ENCODE results near the gene TRMT5. TPM values are rescaled to one million over a fixed set of nuclear protein-coding genes. Genes with fewer than 3 reads are reported as not detected.

Gene TRMT5
- 15.3 TPM for polyA plus RNA-seq (2013, experiment 1 of 2)
- polyA plus RNA-seq (2013, experiment 2 of 2), result 15.5 TPM

DNA sequence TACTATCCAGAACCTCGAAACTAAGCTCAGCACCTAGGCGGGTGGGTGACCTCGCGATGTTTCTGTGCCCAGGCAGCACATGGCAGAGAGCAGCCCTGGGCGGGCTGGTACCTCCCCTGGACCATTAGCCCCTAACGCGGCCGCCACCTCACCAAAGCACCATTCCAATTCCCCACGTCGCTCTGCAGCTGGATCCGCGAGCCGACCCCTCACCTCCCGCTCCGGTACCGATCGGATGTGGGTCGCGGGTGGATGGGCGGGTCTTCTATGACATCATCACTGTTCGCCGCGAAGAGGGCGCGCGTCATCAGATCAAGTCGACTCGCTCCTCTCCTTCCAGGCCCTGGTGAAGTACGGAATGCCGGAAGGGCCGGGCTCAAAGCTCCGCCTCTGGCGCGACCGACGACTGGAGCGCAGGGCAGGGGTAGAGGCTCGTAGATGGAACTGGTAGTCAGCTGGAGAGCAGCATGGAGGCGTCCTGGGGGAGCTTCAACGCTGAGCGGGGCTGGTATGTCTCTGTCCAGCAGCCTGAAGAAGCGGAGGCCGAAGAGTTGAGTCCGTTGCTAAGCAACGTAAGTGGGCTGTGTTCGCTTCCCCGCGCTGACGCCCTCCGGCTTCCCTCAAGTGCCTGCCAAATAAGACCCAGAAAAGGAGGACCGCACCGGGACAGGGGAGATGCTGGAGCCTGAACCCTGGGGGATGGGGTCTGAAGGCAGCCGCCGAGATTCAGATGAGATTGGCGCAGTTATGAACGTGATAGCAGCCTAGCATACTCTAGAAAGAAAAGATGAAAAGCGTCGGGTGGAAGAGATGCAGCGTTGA lies at the start of gene TRMT5, which contains the start of gene SLC38A6:
TSS of gene TRMT5 (minus strand) at position 269 of the 822 bp plus-strand sequence. CDS start at position 163, 106 bp downstream.
TSS of gene SLC38A6 (plus strand) at position 435 of the 822 bp plus-strand sequence. CDS start at position 468, 33 bp downstream.
- peak within 1 kb of the TSS; percentile 95 for H3K9ac ChIP-seq (ENCODE audit: low read depth, low read length)
- no peaks in the 10 kb centered on the region for H3K9me3 ChIP-seq (ENCODE audit: insufficient read depth, low read depth, low read length)
- H3K36me3 ChIP-seq (ENCODE audit: insufficient read depth, low read length), result peaks cover 49% of the 10 kb centered on the region
- WGBS, result under 1% methylated on average over 59 of the region's 59 CpGs
- peak within 1 kb of the TSS; percentile 95 for H3K4me3 ChIP-seq (ENCODE audit: low read length)
- peak within 1 kb of the TSS; percentile 76 for H3K27ac ChIP-seq (ENCODE audit: low read depth, low read length)
- H3K4me1 ChIP-seq (ENCODE audit: insufficient read depth, low read length), result peaks cover 13% of the 10 kb centered on the region
- no peaks in the 10 kb centered on the region for H3K27me3 ChIP-seq (ENCODE audit: insufficient read depth, low read length)

DNA sequence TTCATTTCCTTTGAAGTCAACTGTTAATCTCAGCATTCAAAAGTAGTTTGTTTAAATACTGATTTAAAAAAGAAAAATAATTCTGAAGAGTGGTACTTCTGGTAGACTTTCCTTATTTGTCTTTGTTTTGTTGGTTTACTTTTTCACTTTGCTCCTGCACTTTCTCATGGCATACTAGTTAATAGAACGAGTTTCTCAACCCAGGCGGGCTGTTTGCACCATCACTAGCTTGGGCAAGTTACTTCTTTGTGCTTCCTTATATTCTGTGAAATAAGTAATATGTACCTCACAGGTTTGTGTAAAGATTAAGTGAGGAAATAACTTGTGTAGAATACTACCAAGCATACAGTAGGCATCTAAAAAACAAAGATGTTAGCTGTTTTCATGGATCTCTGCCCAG lies 45.6 kb upstream of the TRMT5 start:
- 94% methylated on average over 2 of the region's 2 CpGs for WGBS
- Histone ChIP-seq H3K36me3 (ENCODE audit: insufficient read depth, low read length) (no peaks in the 10 kb centered on the region), H3K27ac (ENCODE audit: low read depth, low read length) (no peak overlapping the region), H3K4me3 (ENCODE audit: low read length) (no peak overlapping the region), H3K4me1 (ENCODE audit: insufficient read depth, low read length) (peaks cover 11% of the 10 kb centered on the region; the same call in 1 of the 2 replicates), H3K9ac (ENCODE audit: low read depth, low read length) (no peak overlapping the region), H3K27me3 (ENCODE audit: insufficient read depth, low read length) (no peaks in the 10 kb centered on the region), H3K9me3 (ENCODE audit: insufficient read depth, low read depth, low read length) (no peaks in the 10 kb centered on the region)

- Histone ChIP-seq H3K9me3 (ENCODE audit: insufficient read depth, low read depth, low read length) (no peaks in the 10 kb centered on the region), H3K27me3 (ENCODE audit: insufficient read depth, low read length) (no peaks in the 10 kb centered on the region), H3K9ac (ENCODE audit: low read depth, low read length) (no peak overlapping the region), H3K27ac (ENCODE audit: low read depth, low read length) (no peak overlapping the region), H3K36me3 (ENCODE audit: insufficient read depth, low read length) (no peaks in the 10 kb centered on the region), H3K4me3 (ENCODE audit: low read length) (no peak overlapping the region), H3K4me1 (ENCODE audit: insufficient read depth, low read length) (peaks cover 11% of the 10 kb centered on the region; the same call in 1 of the 2 replicates)
- 52% methylated on average over 7 of the region's 7 CpGs for WGBS
Observed at GRCh38 chr14:61025251-61026223, 44.7 kb upstream of the TRMT5 start.

DNA sequence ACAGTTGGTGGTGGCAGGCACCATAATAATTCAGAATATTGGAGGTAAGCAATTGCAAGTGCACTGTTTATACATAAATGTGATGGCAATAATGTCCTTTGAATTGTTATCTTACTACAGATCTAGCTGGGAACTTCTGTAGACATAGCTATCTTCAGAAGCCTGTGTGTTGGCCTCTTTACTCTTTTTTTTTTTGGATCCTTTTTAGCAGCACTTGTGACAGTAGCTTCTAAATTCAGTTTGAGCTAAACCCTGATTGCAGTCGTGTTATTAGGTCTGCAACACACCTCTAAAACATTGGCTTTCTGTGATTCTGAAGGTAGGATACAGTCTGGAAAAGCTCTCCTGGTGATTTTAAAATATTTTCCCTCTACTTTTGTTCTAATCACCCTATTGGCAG lies 38.7 kb upstream of the TRMT5 start:
- 80% methylated on average over 1 of the region's 1 CpG for WGBS
- H3K9me3 ChIP-seq (ENCODE audit: insufficient read depth, low read depth, low read length), result peaks cover 15% of the 10 kb centered on the region
- no peak overlapping the region for H3K4me3 ChIP-seq (ENCODE audit: low read length)
- no peaks in the 10 kb centered on the region for H3K27me3 ChIP-seq (ENCODE audit: insufficient read depth, low read length)
- no peaks in the 10 kb centered on the region for H3K4me1 ChIP-seq (ENCODE audit: insufficient read depth, low read length)
- H3K9ac ChIP-seq (ENCODE audit: low read depth, low read length), result no peak overlapping the region
- H3K27ac ChIP-seq (ENCODE audit: low read depth, low read length), result no peak overlapping the region
- no peaks in the 10 kb centered on the region; the same call in 1 of the 2 replicates for H3K36me3 ChIP-seq (ENCODE audit: insufficient read depth, low read length)

DNA sequence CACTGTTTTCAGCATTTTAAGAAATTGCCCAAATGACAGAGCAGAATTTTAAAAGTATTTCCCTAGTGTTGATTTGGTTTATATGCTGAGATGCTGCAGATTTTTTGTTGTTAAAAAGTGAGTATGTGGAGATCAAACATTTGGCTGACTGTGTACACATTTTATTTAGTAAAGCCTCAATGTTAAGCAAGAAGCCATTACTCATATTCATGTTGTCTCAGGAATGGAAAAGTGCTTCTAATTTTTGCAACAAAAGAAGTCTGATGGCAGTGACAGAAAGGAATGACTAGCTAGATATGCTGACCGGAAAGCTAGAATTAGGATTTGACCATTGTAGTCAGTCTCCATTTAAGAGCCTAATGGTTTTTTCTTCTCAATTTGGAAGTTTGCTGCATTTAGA lies 22.7 kb upstream of the TRMT5 start:
- no peak overlapping the region for H3K4me3 ChIP-seq (ENCODE audit: low read length)
- no peak overlapping the region for H3K9ac ChIP-seq (ENCODE audit: low read depth, low read length)
- no peaks in the 10 kb centered on the region for H3K27me3 ChIP-seq (ENCODE audit: insufficient read depth, low read length)
- WGBS, result 97% methylated on average over 1 of the region's 1 CpG
- H3K9me3 ChIP-seq (ENCODE audit: insufficient read depth, low read depth, low read length), result no peaks in the 10 kb centered on the region
- no peak overlapping the region for H3K27ac ChIP-seq (ENCODE audit: low read depth, low read length)
- no peaks in the 10 kb centered on the region for H3K4me1 ChIP-seq (ENCODE audit: insufficient read depth, low read length)
- peaks cover 2% of the 10 kb centered on the region; the same call in 1 of the 2 replicates for H3K36me3 ChIP-seq (ENCODE audit: insufficient read depth, low read length)

GRCh38 chr14:60999536-60999935 lies 18.7 kb upstream of the TRMT5 start:
- WGBS, result 92% methylated on average over 2 of the region's 2 CpGs
- H3K36me3 ChIP-seq (ENCODE audit: insufficient read depth, low read length), result peaks cover 2% of the 10 kb centered on the region; the same call in 1 of the 2 replicates
- 0 out of 2 replicates have a peak, but pooled peaks cover 4% of the 10 kb centered on the region for H3K9me3 ChIP-seq (ENCODE audit: insufficient read depth, low read depth, low read length)
- H3K4me1 ChIP-seq (ENCODE audit: insufficient read depth, low read length), result no peaks in the 10 kb centered on the region
- no peak overlapping the region for H3K27ac ChIP-seq (ENCODE audit: low read depth, low read length)
- H3K4me3 ChIP-seq (ENCODE audit: low read length), result no peak overlapping the region
- no peak overlapping the region for H3K9ac ChIP-seq (ENCODE audit: low read depth, low read length)
- no peaks in the 10 kb centered on the region for H3K27me3 ChIP-seq (ENCODE audit: insufficient read depth, low read length)

DNA sequence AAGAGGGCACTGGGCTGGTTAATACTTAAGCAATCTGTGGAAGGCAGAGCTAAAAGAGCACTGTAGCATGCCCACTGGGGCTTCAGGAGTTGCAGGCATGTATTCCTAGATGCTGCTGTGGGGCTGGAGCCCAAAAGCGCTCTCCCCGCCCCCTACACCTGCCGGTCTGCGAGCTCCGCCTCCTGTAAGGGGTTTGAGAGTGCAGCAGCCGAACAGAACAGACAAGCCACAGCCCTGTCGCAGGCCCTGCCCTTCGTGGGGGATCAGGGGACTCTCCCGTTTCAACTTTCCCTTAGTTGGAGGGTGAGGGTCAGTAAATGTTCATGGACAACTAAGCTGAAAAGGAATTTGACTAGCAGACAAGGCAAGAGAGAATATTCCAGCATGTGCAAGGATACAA lies 17.7 kb upstream of the TRMT5 start:
- 0 out of 2 replicates have a peak, but pooled peaks cover 4% of the 10 kb centered on the region for H3K9me3 ChIP-seq (ENCODE audit: insufficient read depth, low read depth, low read length)
- WGBS, result 88% methylated on average over 9 of the region's 9 CpGs
- no peak overlapping the region for H3K4me3 ChIP-seq (ENCODE audit: low read length)
- H3K36me3 ChIP-seq (ENCODE audit: insufficient read depth, low read length), result peaks cover 2% of the 10 kb centered on the region; the same call in 1 of the 2 replicates
- no peaks in the 10 kb centered on the region for H3K4me1 ChIP-seq (ENCODE audit: insufficient read depth, low read length)
- H3K9ac ChIP-seq (ENCODE audit: low read depth, low read length), result no peak overlapping the region
- no peak overlapping the region for H3K27ac ChIP-seq (ENCODE audit: low read depth, low read length)
- no peaks in the 10 kb centered on the region for H3K27me3 ChIP-seq (ENCODE audit: insufficient read depth, low read length)

- H3K4me3 ChIP-seq (ENCODE audit: low read length), result no peak overlapping the region
- no peaks in the 10 kb centered on the region for H3K9me3 ChIP-seq (ENCODE audit: insufficient read depth, low read depth, low read length)
- H3K36me3 ChIP-seq (ENCODE audit: insufficient read depth, low read length), result peaks cover 42% of the 10 kb centered on the region
- 94% methylated on average over 2 of the region's 2 CpGs for WGBS
- no peak overlapping the region for H3K9ac ChIP-seq (ENCODE audit: low read depth, low read length)
- H3K27ac ChIP-seq (ENCODE audit: low read depth, low read length), result no peak overlapping the region
- no peaks in the 10 kb centered on the region for H3K27me3 ChIP-seq (ENCODE audit: insufficient read depth, low read length)
- H3K4me1 ChIP-seq (ENCODE audit: insufficient read depth, low read length), result no peaks in the 10 kb centered on the region
Observed at GRCh38 chr14:60989599-60989998, 8.7 kb upstream of the TRMT5 start.

DNA sequence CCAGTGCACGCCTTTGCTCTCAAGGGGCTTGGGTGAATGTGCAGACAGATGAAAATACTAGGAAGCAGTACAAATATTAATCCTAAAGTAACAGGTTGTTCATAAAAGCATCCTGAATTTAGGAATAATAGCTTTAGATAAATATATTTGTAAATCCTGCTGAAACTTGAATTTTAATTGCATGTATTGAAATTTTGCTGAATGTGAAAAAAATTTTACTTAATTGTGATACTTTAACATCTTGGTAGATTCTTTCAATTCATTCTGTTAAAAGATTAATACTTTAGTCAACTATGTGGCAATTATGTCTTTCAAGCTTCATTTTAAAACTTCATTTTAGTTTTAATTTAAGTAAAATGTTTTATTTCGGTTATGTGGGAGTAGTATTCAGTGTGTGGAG lies 5.6 kb upstream of the TRMT5 start:
- H3K4me1 ChIP-seq (ENCODE audit: insufficient read depth, low read length), result peaks cover 6% of the 10 kb centered on the region
- H3K36me3 ChIP-seq (ENCODE audit: insufficient read depth, low read length), result peaks cover 34% of the 10 kb centered on the region
- no peaks in the 10 kb centered on the region for H3K9me3 ChIP-seq (ENCODE audit: insufficient read depth, low read depth, low read length)
- no peak overlapping the region for H3K27ac ChIP-seq (ENCODE audit: low read depth, low read length)
- H3K4me3 ChIP-seq (ENCODE audit: low read length), result no peak overlapping the region
- H3K27me3 ChIP-seq (ENCODE audit: insufficient read depth, low read length), result no peaks in the 10 kb centered on the region
- WGBS, result 93% methylated on average over 2 of the region's 2 CpGs
- H3K9ac ChIP-seq (ENCODE audit: low read depth, low read length), result no peak overlapping the region

- no CpG with 5 or more reads among the region's 1 CpG for WGBS
- H3K27ac ChIP-seq (ENCODE audit: low read depth, low read length), result no peak overlapping the region
- no peaks in the 10 kb centered on the region for H3K9me3 ChIP-seq (ENCODE audit: insufficient read depth, low read depth, low read length)
- H3K27me3 ChIP-seq (ENCODE audit: insufficient read depth, low read length), result no peaks in the 10 kb centered on the region
- peaks cover 33% of the 10 kb centered on the region for H3K36me3 ChIP-seq (ENCODE audit: insufficient read depth, low read length)
- no peak overlapping the region for H3K4me3 ChIP-seq (ENCODE audit: low read length)
- H3K4me1 ChIP-seq (ENCODE audit: insufficient read depth, low read length), result peaks cover 11% of the 10 kb centered on the region
- no peak overlapping the region for H3K9ac ChIP-seq (ENCODE audit: low read depth, low read length)
Observed at GRCh38 chr14:60984196-60984595, 3.3 kb upstream of the TRMT5 start.
